ENCODE data around the gene ZFPL1.
A peak's percentile ranks its signal among the peaks of the same experiment; 100 is the strongest.

The ZFPL1 gene

DNA sequence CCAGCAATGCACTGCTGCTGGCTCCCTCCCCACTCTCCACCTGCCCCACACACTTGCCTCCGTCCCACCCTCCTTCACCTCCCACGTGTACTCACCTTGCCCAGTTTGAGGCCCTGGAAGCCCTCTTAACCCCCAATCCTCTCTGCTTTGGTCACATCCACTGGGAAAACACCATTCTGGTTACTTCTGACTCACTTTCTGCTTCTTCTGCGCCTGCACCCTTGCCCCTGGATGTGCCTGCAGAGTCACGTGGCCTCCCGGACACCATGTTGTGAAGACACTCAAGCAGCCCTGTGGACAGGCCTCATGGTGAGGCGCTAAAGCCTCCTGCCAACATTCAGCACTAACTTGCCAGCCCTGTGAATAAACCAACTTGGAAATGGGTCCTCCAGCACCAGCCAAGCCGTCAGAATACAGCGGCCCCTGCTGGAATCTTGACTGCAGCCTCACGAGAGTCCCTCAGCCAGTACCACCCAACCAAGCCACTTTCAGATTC is 23.1 kb upstream of the ZFPL1 start:
- DNase-seq: no peak

DNA sequence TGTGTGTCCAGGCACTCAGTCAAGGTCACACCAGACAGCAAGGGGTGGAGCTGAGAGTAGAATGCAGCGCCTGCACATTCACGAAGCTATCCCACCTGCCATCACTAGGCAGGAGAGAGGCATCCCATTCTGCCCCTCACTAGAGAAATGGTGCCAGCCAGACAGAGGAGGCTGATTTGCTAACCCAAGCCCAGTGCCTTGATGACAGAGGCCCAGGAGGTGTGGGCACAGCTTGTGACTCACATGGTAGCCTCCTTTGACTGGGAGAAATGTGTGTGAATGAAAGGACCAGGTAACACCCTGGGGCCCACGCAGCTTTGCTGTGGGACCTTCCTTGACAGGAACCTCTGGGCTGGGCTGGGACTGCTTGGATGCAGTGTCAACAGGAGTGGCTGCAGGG is 20.5 kb upstream of the ZFPL1 start:
- DNase-seq: no peak

DNA sequence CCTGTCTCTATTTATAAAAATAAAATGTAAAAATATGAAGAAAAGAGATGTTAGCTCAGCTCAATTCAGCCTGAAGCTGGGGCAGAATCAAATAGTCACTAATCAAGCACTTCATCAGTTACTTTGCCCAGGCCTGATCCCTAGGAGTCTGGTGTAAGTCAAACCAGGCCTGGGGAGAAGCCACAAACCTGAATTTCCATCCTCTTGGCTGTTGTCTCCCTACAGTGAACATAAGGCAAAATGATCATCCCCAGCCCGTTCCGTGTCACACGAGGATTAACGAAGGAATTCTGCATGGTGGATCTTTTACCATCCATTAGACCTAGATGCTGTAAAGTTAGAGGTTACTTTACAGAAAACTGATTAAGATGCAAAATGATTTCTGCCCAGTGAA is 19.2 kb upstream of the ZFPL1 start:
- no peak for DNase-seq

DNA sequence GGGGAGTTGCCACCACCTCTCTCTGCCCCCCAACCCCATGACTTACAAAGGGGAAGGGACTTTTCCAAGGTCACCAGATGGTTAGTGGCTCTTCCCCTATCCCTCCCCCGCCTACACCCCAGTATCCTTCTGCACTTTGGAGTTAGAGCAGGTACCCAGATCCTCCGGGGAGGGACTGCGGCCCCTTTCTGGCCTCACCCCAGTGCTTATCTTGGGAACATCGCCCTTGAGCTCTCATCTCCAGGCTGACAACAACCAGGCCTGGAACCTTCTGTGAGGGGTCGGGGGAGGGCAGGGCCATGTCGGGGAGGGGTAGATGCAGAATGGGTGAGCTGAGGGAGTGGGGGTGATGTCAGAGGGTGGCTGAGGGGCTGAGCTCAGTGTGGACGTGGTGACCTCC is 18.2 kb upstream of the ZFPL1 start:
- no peak for DNase-seq

DNA sequence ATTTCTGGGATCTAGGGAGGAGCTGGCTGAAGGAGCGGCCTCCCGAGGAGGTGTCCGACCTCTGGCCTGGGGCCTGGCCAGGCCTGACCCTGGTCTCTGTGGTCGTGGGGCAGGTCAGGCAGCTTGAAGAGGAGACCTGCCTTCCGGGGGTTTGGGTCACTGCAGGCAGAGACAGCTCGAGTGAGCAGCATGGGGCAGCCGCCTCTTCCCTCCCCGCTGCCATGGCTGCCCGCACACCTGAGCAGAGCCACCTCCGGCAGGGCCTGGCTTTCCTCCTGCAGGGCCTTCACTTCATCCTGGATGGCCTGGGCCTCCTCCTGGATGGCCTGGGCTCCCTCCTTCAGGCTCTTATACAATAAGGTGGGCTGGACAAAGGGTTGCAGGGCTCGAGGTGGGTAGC is 17.7 kb upstream of the ZFPL1 start:
- DNase-seq: no peak

DNA sequence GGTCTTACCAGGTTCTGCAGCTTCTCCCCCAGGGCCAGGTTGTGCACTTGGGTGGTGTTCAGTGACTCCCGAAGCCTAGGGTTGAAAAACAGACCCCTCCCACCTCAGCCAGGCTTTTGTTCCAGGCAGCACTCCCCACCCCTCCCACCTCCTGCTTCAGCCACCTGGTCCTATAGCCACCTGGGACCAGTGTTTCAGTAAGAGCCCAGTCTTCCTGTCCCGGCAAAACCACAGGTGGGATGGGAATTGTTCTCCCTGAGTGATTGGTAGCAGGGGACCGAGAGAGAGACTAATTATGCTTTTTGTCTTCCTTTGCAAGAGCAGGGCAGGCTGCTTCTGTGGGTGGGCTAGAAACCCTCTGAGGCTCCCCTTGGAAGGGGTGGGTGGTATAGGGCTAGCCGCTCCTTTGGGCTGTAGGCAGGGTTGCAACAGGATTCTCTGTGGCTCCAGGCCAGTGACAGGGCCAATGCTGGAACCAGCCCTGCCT is 17.2 kb upstream of the ZFPL1 start:
- no peak for DNase-seq

DNA sequence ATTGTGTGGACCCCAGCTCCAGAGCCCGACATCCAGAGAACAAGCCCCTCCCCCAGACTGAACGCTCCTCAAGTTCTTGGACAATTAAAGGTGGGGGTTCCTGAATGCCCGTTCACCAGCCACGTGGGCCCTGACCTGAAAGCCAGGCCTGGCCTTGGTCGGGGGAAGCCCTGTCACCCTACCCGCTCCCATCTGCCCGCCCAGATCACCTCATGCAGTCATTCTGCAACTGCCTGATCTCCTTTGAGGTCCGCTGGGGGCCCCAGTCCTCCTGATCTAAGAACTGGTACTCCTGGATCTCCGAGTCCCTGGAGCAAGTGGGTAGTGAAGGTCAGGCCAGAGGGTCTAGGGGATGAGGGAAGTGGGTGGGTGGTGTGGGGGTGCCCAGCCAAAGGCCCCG is 16.6 kb upstream of the ZFPL1 start:
- DNase-seq: no peak

DNA sequence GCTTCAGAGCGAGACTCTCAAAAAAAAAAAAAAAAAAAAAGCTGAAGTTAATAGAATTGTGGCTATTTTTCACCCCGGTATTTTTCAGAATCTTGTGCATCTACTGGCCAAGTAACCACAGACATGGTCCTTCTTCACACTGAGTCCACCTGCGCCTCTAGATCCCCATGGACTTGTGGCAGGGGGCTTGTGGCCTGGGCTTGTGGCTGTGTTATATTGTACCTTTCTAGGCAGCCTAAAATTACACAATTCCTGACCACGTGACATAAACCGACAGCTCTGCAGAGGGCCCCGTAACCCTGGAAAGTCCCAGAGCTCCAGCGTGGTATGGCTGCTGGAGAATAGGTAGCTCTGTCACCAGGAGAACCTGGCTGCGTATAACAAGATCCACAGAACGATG is 14.8 kb upstream of the ZFPL1 start:
- DNase-seq: no peak

DNA sequence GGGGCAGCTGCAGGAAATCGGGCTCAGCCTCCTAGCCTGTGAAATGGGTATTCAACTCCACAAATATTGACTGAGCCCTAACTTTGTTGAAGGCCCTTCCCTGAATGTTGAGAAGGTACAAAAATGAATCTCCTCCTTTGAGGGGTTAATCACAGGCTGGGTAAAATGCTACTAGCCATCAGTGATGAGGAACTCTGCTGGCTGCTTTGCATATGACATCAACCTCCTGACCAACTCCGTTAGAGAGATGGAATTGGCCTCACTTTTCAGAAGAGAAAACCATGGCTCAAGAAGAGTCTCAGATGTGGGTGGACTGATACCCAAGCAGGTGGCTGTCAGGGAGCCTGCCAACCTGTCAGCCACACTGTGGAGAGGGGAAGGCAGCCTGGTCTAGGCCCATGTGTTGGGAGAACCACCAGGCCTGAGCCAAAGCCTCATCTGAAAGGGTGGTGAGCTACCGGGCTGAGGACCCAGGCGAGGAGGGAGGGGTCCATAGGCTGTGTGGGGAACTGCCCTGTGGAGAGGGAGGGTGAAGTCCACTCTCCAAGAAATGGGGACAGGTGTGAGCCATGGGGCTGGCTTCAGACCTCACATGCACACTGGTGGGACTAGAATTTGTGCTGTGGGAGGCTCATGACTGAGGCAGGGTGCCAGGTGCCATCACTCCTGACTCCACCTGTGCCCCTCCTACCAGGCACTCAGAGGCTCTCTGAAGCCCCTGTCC is 12.0 kb upstream of the ZFPL1 start:
- no peak for DNase-seq

DNA sequence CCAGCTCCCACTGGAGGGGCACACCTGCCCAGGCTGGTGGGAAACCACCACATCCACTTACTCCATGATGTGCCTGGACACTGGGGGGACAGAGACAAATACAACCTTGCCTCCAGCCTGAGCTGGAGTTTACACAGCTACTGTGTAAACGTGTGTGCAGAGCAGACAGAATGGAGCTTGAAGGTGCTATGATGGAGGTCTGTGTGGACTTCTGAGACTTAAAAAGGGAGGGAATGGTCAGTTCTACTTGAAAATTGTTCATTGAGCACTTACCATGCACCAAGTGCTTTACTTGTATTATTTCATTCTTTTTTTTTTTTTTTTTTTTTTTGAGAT is 11.4 kb upstream of the ZFPL1 start:
- DNase-seq: no peak

DNA sequence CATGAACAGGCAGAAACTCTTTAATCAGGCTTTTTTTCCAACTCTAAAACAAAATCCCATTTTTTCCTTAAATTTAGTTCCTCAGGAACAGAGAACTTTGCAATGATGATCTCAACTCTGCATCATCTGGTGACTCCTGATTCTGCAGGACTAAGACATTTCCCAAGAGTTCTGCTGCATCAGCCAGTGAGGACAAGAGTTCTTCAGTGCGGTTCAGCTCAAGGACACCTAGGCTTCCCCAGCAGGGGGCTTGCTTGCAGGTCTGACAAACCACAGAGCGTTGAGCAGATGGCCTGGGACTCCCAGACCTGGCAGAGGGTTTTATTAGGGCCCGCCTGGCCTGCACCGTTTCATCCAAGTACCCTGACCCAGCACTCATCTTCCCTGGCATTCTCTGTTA is 6.6 kb upstream of the ZFPL1 start:
- DNase-seq: no peak

DNA sequence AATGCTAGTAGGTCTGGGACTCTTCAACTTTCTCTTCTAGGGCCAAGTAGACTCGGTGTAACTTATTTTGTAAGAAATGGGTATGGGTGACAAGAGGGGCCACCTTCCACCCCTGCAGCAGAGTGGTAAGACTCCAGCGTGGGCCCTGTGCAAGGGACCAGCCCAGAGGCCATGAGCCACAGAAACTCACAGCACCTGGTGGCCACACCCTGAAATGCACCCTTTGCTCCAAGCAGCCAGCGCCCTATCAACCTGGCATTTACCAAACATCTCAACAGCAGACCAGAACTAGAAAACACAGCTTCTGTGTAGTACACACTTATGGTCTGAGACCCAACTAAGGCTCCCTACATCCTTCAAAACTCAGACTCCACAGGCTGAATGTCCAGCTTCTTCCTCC is 5.9 kb upstream of the ZFPL1 start:
- peak; percentile 76 for DNase-seq

DNA sequence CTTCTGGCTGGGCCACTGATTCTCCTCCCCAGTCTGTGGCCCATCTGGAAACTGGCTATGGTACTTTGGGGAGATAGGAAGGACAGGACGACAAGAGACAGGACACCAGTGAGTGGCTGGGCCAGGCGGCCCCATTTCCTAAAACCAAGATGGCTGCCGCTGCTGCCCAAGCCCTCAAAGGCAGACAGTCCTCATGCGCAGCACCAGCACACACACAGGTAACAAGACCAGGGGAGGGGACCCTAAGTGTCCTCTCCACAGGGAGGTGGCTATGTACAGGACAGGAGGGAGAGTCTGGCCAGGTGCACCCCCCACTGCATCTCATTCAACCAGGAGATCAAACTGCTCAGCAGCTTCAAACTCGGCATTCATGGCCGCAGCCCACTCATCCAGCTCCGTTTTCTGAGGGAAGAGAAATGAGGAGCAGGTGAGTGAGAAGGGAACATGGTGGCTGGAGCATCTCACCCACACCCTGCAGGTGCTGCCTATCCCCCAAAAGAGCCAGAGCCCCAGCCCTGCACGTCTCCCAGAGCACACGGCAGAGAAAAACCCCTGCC is 5.2 kb upstream of the ZFPL1 start:
- DNase-seq: no peak

DNA sequence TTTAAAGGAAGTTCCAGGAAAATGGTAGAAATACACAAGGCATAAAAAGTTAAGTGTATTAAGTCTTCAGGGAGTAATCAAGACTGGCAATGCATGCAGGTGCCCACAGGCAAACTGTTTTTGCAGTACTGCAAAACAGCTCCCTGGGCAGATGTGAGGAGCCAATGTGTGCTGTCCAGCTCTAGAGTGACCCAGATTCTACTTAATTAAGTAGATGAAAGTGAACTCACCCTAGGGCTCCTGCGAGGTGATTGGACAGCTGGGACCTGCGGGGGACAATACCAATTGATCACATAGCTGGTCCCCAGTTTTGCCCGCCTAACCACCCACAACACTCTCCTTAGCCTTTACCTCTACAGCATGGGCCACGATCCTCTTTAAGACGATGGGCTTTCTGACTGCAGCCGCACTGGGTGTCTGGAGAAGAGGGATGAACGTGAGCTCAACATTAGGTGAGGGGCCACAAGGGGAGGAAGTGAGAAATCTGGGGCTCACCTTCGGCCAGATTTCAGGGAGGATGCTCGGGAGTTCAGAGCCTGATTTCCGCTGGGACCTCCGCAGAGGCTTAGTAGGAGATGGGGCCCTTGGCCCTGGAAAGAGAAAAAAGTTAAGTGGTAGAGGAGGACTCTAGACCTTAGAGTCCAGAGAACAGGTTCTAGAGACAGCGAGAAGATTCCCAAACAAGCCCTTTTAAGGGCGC is 738 bp upstream of the ZFPL1 start:
- DNase-seq: peak; percentile 17

DNA sequence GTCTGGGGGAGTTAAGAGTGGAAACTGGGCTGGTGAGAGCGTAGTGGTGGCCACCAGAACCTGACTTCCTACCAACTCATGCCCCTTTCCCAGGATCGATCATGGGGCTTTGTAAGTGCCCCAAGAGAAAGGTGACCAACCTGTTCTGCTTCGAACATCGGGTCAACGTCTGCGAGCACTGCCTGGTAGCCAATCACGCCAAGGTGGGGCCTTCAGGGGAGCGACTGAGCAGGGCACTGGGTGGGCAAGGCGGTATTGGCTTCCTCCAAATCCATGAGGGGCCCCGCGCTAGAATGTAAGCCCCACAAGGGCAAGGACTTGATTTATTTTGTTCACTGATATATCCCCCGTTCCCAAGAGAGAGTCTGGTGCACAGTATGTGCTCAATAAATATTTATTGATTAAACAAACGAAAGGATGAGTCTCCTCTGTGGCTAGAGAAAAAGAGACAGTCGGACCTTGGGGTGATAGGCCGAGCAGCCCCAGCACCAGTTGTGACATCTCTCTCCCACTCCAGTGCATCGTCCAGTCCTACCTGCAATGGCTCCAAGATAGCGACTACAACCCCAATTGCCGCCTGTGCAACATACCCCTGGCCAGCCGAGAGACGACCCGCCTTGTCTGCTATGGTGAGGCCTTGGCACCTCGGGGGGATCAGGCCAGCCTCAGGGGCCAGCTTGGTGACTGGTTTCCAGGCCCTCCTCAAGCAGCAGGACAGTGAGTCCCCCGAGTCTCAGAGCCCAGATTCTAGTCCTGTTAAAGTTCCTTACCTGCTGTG is 765 bp downstream of the ZFPL1 start:
- no peak for DNase-seq

DNA sequence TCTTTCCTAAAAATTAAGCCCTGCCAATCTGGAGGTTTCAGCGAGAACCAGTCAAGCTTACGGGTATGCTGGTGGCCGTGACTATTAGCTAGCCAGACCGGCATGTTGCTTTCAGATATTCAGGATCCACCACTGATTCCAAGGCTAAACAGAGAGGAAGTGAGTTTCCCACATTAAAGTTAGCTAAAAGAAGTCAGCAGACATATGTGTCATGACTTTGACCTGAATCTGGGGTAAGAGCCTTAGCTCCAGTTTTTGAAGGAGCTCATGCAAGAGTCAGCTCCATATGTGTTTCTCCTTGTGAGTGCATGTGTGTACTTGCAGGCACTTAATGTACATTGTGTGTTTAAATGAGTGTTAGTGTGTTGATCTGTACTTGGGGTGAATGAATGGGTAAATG is 1.4 kb downstream of the ZFPL1 start:
- DNase-seq: no peak

DNA sequence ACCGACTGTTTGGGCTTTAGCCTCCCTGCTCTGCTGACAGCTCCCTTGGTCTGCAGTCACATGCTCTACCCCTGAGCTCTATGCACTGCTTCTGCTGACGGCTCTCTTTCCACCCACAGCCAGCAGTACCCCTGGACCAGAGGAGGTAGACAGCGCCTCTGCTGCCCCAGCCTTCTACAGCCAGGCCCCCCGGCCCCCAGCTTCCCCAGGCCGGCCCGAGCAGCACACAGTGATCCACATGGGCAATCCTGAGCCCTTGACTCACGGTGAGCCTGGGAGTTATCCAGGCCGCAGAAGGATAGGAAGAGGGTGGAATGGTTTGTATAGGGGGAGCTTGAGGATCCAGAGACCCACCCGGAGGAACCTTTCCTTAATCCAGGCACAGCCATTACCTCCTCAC is 2.8 kb downstream of the ZFPL1 start:
- no peak for DNase-seq

DNA sequence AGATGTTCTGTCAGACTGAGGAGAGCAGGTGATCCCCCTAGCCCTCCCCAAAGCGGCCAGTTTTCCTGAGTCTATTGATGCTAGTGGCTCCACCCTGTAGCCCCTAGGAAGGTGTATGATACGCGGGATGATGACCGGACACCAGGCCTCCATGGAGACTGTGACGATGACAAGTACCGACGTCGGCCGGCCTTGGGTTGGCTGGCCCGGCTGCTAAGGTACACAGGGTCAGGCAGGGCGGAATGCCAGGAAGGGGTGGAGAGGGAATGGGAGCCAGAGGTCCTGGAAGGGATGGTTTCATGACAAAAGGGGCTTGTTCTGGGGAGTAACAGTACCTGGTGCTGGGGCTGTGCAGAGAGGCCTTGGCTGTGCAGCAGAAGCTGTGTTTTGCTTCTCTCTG is 3.2 kb downstream of the ZFPL1 start:
- DNase-seq: no peak

DNA sequence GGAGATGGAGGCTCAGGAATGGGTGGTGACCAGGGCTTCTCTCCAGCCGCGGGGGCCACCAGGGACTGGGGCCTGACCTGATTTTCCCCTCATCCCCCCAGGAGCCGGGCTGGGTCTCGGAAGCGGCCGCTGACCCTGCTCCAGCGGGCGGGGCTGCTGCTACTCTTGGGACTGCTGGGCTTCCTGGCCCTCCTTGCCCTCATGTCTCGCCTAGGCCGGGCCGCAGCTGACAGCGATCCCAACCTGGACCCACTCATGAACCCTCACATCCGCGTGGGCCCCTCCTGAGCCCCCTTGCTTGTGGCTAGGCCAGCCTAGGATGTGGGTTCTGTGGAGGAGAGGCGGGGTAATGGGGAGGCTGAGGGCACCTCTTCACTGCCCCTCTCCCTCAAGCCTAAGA is 3.8 kb downstream of the ZFPL1 start:
- DNase-seq: no peak

DNA sequence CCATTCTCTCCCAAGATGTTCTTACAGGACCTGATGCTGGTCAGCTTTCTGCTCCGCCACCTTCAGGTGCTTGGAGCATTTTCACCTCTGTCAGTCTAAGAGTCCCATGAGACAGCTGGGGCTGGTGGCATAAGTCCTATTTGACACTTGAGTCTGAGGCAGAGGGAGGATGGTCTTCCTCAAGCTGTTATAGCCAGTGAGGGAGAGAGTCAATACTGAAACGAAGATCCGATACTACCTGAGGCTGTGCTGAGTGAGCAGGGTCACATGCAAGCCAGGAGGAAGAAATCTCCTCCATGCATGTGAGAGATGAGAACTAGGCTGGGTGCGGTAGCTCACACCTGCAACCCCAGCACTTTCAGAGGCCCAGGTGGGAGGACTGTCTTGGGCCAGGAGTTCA is 5.6 kb downstream of the ZFPL1 start:
- DNase-seq: no peak

DNA sequence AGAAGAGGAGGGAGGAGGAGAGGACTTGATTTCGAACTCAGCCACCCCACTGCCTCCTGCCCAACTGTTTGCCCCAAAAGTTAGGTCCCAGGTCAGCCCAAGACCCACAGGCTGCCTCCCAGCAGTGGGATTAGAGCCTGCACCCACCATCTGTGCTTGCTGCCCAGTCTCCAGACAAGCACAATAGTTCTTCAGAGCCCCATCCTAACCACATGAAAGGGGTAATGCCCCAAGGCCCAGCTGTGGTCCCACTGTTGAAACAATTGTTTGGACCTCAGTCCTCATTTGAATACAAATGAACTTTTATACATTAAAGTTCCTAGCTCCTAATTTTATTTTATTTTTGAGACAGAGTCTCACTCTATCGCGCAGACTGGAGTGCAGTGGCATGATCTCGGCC is 6.6 kb downstream of the ZFPL1 start:
- no peak for DNase-seq

DNA sequence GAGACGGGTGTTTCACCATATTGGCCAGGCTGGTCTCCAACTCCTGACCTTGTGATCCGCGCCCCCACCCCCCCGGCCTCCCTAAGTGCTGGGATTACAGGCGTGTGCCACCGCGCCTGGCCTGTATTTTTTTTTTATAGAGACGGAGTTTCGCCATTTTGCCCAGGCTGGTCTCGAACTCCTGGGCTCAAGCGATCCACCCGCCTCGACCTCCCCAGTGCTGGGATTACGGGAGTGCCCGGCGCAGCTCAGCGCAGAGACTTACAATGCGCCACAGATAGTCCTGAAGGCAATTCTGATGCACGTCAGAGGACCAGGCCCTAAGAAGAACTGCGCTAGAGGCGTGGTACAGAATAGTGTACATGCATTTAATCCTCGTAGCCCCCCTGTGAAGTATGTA is 11.4 kb downstream of the ZFPL1 start:
- DNase-seq: no peak

DNA sequence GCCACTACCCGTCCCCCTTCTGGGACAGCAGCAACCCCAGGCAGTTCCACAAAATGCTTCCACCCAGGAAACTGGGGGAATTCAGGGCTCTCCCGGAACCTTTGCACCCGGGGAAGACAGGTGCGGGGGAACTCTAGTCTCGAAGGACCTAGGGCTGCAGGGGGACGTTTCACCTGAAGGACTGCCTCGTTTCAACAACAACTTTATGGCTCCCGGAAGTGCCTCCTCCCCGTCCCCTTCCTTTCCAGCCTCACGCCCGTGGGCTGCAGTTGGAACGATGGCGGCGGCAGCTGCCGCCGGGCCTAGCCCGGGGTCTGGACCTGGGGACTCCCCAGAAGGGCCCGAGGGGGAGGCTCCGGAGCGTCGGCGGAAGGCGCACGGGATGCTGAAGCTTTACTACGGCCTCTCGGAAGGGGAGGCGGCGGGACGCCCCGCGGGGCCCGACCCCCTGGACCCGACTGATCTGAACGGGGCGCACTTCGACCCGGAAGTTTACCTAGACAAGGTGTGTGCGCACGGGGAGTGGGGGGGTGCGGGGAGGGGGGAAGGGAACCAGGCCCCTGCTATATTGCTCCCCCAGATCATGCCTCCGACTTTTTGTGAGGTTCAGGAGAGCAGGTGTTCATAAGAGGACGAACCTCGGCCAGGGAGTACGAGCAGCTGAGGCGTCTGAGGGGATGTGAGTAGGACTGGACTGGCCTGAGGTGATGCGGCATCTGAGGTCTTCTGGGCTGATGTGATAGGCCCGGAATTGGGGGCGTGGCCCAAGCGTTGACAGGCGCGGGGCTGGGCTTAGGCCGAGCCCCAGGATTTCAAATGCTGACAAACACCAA is 12.2 kb downstream of the ZFPL1 start, which contains the start of gene VPS51:
Gene VPS51 (plus strand): TSS at position 241 of the 833 bp plus-strand sequence. CDS start 37 bp downstream, at position 278.
- DNase-seq: peak; percentile 90

All from stimulated activated CD4-positive, alpha-beta T cell treated with anti-CD3 and anti-CD28 coated beads, Interleukin-15, amount 100 ng/mL, for 24 hours (primary cell).